ENCODE data around the gene CSPG4.
"Not testable (repeated sequence)": the region's sequence is repeated elsewhere in the genome, so short reads cannot be mapped to it uniquely, and the experiment has no call there.

CSPG4 gene

GRCh38 chr15:75648156-75649000 lies 64.3 kb downstream of the CSPG4 start:
- DNase-seq (ENCODE audit: low spot score), result no peak

DNA sequence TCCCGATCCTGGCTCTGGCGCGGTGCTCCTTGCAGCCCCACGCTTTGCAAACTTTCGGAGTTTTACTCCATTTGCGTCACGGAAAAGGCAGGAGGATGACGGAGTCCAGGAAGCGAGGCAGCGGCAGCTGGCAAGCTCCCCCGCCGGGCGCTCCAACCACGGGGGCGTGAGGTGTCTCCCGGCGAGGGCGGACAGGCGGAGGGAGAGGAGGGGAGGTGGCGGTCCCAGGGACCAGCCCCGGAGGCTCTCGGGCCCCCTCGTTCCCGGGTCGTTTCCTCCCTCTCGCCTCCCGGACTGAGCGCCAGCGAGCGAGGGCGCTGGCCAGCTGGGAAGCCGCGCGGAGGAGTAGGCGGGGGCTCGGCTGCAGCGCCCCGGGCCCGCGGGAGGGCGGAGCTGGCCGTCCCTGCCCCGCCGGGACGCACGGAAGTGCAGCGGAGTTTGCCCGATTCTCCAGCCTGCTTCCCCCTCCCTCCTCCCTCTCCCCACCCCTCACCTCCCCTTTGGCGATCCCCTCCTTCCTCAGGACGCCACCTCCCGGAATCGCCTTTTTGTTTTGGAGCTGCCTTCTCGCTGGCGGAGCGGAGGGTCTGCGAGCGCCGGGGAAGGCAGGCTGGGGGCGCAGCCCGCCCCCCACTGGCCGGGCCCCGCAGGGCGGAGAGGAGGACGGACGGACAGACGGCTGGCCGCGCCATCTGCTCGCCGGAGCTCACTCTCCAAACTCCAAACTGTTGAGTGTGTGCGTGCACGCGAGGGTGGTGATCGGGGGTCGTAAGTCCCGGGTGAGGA lies 65.1 kb downstream of the CSPG4 start, which contains the start of gene SNX33:
Gene SNX33 (plus strand): TSS at position 543 of the 786 bp plus-strand sequence. CDS start 1,191 bp downstream, outside the sequence.
- peak; percentile 61 for DNase-seq (ENCODE audit: low spot score)

- DNase-seq (ENCODE audit: low spot score), result no peak
Observed at GRCh38 chr15:75646944-75647364, 65.7 kb downstream of the CSPG4 start.

GRCh38 chr15:75646112-75646943 lies 66.3 kb downstream of the CSPG4 start:
- DNase-seq (ENCODE audit: low spot score), result no peak

GRCh38 chr15:75644376-75644775 lies 68.3 kb downstream of the CSPG4 start:
- DNase-seq (ENCODE audit: low spot score), result no peak

DNA sequence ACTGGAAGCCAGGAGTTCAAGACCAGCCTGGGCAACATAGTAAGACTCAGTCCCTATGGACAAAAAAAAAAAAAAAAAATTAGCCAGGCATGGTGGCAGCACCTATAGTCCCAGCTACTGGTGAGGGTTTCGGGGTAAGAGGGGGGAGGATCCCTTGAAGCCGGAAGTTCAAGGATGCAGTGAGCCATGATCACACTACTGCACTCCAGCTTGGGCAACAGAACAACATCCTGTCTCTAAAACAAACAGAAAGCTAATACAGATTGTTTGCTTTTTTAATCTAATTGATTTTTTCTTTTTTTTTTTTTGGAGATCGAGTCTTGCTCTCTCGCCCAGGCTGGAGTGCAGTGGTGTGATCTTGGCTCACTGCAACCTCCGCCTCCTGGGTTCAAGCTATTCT lies 71.0 kb downstream of the CSPG4 start:
- DNase-seq (ENCODE audit: low spot score), result no peak

DNA sequence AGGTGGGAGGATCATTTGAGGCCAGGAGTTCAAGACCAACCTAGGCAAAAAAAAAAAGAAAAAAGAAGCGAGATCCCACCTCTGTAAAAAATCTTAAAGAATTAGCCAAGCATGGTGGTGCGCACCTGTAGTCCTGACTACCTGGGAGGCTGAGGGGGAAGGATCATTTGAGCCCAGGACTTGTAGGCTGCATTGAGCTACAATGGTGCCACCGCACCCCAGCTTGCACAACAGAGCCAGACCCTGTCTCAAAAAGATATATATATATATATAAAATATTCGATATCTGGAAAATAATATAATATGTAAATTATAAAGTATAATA lies 71.5 kb downstream of the CSPG4 start:
- DNase-seq (ENCODE audit: low spot score), result no peak

- peak; percentile 51 for DNase-seq (ENCODE audit: low spot score)
Observed at GRCh38 chr15:75640483-75641178, 72.0 kb downstream of the CSPG4 start.

DNA sequence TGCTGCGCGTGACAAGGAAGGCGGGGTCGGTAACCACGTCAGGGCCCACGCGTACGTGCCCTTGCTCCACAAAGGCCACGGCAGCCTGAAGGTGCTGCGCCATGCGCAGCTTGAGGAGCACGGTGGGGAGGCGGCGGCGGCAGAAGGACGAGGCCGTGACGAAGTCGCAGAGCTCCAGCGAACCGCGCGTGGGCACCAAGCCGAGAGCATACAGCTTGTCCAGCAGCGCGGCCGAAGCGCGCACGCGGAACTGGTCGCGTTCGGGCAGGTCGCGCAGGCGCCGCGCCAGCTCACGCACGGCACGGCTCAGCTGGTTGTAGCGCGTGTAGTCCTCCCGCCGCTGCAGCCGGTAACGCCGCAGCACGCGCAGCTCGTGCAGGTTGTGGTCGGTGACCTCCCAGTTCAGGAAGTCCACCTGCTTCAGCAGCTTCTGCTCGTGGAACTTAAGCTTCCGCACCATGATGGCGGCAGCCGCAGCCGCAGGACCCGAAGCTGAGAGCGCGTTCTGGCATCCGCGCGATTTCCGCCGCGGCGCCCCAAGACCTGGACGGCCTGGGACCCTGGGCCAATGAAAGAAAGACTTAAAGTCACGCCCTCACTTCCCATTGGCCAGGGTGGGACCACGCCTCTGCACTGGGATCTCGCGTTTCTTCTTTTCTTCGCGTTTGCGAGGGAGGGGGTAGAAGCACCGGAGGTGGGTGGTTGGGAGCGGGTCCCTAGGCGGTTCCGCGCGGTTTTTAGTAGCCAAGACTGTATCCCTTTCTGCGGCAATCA lies 72.8 kb downstream of the CSPG4 start, which contains the start of gene IMP3:
Gene IMP3 (minus strand): TSS at position 516 of the 774 bp plus-strand sequence. CDS start 56 bp downstream, at position 460.
- peak; percentile 99 for DNase-seq (ENCODE audit: low spot score)

DNA sequence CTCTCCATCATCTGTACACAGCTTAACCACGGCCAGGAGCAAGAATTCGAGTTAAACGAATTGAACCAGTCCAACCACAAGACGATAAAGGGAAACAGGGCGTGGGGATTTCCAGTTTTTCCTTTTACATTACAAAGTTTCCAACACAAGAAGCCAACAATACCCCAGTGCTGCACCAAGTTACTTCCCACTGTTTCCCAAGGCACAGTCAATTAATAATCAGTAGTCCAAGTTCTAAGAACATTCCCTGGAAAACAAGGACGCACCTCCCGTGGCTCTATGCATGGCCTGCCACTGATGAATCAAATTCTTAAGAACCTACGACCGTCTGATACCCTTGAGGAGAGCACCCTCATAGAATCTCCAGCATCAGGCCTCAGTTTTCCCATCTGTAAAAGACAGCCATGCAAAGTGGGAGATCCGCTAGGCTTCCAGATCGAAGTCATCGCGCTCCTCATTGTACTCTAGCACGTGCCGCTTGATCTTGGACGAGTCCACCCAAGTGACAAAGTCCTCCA lies 73.4 kb downstream of the CSPG4 start:
- no peak for DNase-seq (ENCODE audit: low spot score)

GRCh38 chr15:75637245-75638009 lies 75.2 kb downstream of the CSPG4 start:
- DNase-seq (ENCODE audit: low spot score), result no peak

- no peak for DNase-seq (ENCODE audit: low spot score)
Observed at GRCh38 chr15:75636026-75636425, 76.6 kb downstream of the CSPG4 start.

- DNase-seq (ENCODE audit: low spot score), result not testable (repeated sequence)
Observed at GRCh38 chr15:75633922-75634321, 78.7 kb downstream of the CSPG4 start.

GRCh38 chr15:75631935-75632334 lies 80.7 kb downstream of the CSPG4 start:
- DNase-seq (ENCODE audit: low spot score), result no peak

DNA sequence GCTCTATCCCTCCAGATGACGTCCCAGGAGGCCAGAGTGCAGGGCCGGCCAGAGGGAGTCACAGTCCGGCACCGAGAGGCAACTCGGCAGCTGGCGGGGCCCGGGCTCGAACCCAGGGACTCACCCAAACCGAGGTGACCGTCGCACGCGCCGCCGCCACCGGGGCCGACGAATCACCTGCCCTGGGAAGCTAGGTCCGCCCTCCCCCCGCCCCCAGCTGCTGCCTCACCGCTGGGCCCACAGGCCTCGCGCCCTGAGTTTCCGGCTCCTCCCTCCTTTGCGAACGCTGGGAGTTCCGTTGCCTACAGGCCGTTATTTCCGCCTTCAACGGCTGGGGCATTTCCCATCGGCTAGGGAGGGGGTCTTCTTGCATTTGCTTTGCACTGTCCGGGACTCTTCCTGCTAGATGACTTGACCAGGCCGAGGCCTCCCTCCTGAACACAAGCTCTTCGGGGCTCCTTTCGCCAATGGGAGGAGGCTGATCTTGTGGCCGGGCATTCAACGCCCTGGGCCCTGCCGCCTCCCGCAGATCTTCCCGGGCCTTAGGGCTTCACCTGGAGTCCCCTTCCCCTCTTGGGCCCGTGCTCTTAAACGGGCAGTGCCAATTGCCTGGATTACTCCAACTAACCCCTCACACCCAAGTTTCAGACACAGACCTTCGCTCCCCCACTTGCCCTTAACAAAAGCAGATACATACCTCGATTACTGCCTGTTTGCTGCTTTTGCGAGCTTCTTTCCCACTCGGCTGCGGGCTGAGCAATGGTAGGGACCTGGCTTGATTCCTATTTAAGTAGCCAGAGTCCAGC lies 86.9 kb downstream of the CSPG4 start, which contains the start of gene SNUPN:
Gene SNUPN (minus strand): TSS at position 184 of the 806 bp plus-strand sequence. CDS start 4,674 bp downstream, outside the sequence.
- DNase-seq (ENCODE audit: low spot score), result peak; percentile 97
